B cell (primary cell): ENCODE measurements around the gene NCMAP.

Experiments used
- CTCF ChIP-seq: fragments of 200-600 bp; IDR thresholded peaks from one replicate; pipeline ENCODE4 v1.8.0; 2022; ENCODE audit warnings: antibody characterized with exemption, mild to moderate bottlenecking
- EZH2 ChIP-seq: IDR thresholded peaks from 2 replicates; pipeline ENCODE4 v1.6.1; 2012; ENCODE audit warnings: borderline replicate concordance, low read depth, mild to moderate bottlenecking, moderate library complexity, low read length; ENCODE audit not compliant: insufficient read depth, poor library complexity, severe bottlenecking

- TF ChIP-seq EZH2, result no peak
- TF ChIP-seq CTCF, result no peak
These were observed 101.9 kb downstream of the NCMAP start for GRCh38 chr1:24657781-24658180.
